NCI-H526 treated with DMSO at 0.1 percent for 48 hours (cell line): ENCODE data around the gene DENND1C.
A peak's percentile ranks its signal among the peaks of the same experiment; 100 is the strongest.

Experiments used
- DNase-seq: peaks from one replicate; lab custom pipeline; 2025; lab: John Stamatoyannopoulos, UW

DENND1C gene, protein sequence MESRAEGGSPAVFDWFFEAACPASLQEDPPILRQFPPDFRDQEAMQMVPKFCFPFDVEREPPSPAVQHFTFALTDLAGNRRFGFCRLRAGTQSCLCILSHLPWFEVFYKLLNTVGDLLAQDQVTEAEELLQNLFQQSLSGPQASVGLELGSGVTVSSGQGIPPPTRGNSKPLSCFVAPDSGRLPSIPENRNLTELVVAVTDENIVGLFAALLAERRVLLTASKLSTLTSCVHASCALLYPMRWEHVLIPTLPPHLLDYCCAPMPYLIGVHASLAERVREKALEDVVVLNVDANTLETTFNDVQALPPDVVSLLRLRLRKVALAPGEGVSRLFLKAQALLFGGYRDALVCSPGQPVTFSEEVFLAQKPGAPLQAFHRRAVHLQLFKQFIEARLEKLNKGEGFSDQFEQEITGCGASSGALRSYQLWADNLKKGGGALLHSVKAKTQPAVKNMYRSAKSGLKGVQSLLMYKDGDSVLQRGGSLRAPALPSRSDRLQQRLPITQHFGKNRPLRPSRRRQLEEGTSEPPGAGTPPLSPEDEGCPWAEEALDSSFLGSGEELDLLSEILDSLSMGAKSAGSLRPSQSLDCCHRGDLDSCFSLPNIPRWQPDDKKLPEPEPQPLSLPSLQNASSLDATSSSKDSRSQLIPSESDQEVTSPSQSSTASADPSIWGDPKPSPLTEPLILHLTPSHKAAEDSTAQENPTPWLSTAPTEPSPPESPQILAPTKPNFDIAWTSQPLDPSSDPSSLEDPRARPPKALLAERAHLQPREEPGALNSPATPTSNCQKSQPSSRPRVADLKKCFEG

DNA sequence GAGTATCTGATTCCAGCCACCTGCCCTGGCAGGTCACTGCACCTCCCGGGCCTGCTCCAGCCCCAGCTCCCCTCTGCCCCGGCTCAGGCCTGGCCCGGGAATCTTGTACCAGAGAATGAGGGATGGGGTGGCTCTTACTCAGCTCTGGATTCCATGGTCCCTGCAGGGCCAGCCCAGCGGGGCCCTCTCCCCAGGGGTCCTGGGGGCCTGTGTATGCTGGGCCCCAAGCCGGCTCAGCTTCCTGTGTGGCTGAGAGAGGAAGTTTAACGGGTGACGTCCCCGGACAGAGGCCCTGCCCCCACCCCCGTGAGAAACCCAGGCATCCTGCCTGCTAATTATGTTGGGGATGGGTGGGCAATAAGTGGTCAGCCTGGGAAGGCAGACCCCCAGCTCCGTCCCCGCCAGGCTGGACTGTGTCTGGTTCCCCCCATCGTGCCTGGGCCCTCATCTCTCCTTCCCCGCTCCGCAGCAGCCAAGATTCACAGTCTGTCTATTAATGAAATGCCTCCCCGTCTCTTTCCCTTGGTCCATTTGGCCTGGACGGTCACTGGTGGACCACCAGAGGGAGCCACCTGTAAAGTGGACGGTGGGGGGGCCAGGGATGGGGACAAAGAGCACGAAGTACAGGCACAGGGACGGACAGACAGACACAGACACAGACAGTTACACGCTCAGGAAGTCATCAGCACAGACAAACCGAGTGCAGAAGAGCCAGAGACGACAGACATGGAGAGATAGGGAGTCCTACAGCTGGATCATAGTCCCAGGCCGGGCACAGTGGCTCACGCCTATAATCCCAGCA is at the start of gene DENND1C:
TSS of gene DENND1C (minus strand) at position 247 of the 802 bp plus-strand sequence. CDS start at position 155, 92 bp downstream.
- no peak for DNase-seq

DNA sequence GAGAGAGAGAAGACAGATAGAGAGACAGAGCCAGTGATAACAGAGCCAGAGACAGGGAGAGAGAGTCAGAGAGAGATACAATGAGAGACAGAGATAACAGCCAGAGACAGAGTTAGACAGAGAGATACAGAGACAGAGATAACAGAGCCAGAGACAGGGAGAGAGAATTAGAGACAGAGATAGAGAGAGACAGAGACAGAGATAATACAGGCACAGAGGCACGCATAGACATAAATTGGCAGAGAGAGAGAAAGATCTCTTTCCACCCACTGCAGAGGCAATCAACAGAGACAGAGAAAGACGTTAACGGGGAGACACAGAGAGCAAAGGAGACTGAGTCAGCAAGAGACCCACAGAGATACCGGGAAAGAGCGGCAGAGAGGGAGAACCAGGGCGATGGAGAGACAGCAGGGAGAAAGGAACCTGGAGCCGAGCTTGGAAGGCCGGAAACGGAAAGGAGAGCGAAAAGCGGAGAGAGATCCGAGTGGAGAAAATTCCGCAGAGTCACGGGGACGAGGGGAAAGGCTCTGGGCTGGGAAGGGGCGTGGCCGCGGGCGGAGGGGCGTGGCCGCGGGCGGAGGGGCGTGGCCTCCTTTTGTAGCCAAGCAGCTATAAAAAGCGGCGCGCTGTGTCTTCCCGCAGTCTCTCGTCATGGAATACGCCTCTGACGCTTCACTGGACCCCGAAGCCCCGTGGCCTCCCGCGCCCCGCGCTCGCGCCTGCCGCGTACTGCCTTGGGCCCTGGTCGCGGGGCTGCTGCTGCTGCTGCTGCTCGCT is 49.0 kb upstream of the DENND1C start, which contains the start of gene TNFSF9:
TSS of gene TNFSF9 (plus strand) at position 641 of the 777 bp plus-strand sequence. CDS start at position 652, 11 bp downstream.
- peak; percentile 64 for DNase-seq

DNA sequence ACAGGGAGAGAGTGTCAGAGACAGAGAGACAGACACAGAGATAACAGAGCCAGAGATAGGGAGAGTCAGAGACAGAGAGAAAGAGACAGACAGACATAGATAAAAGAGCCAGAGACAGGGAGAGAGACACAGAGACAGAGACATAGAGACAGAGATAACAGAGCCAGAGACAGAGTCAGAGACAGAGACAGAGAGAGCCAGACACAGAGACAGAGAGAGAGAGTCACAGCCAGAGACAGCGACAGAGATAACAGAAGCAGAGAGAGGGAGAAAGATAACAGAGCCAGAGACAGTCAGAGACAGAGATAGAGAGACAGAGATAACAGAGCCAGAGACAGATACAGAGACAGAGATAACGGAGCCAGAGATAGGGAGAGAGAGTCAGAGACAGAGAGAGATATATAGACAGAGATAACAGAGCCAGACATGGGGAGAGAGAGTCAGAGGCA is 48.4 kb upstream of the DENND1C start:
- no peak for DNase-seq

DNA sequence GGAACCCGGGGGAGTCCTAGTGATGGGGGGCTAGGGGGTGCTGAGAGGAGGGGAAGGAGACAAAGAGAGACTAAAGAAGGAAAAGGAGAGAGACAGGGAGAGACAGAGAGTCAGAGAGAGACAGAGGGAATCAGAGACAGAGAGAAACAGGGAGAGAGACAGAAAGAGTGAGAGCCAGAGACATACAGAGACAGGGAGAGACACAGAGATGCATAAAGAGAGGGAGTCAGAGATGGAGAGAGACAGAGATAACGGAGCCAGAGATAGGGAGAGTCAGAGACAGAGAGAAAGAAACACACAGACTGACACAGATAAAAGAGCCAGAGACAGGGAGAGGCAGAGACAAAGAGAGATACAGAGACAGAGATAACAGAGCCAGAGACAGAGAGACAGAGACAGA is 47.8 kb upstream of the DENND1C start:
- DNase-seq, result no peak

DNA sequence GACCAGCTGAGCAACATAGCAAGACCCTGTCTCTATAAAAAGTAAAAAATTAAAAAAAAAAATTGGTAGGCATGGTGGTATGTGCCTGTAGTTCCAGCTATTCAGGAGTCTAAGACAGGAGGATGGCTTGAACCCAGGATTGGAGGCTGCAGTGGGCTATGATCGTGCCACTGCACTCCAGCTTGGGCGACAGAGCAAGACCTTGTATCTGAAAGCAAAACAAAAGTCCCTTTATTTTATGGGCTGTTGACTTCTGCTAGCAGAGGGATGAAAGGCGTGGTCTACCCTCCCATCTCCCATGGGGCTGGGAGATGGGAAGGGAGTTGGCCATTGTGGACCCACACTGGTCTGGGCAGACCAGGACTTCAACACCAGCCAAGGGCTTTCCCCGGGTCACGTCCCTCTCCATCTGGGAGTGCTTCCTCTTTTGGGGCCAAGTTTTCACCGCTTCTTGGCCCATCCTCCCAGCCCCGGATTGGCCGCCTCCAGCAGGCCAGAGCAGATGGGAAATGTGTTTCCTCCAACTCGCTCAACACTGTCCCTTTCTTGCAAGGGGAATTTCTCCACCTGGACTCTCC is 47.0 kb upstream of the DENND1C start:
- peak; percentile 24 for DNase-seq

DNA sequence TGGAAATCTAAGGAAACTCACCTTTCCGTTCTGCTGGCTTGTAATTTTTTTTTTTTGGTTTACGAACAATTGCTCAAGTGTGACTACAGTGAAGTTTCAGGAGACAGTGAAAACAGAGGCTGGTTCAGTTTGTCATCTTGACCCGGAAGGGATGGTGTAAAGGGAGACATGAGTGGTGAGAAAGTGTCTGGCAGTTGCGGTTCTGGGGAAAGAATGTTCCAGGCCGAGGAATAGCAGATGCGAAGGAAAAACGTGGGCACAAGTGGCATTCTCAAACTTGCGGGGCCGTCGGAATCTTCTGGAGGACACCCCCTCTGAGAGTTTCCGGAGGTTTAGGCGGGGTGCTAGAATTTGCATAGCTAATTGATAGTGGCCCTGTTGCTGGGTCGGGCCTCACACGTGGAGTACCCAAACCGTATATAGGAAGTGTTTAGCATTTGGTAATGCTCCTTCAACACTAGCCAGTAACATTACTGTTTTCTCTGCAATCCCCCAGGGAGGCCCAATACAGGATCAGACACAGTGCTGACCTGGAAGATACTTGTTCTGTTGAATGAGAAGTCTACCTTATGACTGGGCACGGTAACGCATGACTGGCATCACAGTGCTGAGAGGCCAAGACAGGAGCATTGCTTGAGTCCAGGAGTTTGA is 46.4 kb upstream of the DENND1C start:
- peak; percentile 8 for DNase-seq

DNA sequence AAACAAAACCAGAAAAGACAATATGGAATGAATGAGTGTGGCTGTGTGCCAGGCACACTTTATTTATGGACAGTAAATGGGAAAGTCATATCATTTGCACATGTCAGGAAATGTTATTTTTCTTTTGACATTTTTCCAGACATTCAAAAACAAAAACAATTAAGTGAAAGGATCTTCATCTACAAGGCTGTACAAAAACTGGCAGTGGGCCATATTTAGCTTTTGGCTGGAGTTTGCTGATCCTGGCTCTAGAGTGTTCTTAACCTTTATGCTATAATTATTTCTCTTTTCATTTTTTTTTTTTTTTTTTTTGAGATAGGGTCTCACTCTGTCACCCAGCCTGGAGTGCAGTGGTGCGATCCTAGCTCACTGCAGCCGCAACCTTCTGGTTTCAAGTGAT is 42.7 kb upstream of the DENND1C start:
- DNase-seq, result no peak

DNA sequence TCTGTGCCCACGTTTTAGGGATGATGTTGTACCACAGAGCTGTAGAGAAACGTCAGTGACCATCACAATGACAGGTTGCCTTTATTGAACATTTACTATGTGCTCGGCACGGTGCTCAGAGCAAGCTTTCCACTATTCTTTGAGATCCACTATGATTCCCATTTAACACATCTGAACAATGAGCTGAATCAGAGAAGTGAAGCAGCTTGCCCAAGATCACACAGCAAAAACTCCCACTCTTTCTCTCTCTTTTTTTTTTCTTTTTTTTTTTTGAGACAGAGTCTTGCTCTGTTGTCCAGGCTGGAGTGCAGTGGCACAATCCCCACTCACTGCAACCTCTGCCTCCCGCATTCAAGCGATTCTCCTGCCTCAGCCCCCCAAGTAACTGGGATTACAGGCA is 41.1 kb upstream of the DENND1C start:
- DNase-seq, result no peak

DNA sequence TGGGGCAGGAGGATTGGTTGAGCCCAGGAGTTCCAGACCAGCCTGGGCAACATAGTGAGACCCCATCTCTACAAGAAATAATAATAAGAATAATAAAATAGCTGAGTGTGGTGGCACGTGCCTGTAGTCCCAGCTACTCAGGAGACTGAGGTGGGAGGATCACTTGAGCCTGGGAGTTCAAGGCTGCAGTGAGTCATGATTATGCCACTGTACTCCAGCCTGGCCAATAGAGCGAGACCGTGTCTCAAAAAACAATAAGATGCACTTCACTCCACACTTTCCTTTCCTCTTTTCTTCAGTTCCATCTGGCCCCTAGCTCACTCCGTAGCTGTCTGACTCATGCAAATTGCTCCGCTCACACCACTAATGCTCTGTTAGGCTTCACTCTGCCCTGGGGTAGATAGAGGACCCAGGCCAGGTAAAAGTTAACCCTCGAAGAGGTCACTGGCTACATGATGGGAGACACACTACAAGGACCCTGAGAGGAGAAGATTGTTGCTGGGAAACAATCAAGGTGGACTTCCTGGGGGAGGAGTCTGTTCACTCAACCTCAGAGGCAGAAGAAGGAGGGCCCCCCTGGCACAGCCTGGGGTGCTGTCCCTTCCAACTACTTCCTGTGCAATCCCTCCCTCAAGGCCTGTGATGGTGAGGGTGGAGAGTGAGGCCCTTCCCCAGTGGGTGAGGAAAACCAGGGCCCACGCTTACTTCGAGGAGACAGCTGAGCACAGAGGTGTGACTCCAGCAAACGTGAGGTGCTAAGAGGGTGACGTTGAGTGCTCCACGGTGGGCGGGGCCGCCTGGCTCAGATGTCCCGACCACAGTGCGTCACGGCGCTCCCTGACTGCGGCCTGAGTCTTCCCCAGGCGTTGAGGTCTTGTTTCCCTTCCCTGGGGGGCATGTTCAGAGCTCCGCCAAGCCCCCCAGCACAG is 40.4 kb upstream of the DENND1C start:
- no peak for DNase-seq

DNA sequence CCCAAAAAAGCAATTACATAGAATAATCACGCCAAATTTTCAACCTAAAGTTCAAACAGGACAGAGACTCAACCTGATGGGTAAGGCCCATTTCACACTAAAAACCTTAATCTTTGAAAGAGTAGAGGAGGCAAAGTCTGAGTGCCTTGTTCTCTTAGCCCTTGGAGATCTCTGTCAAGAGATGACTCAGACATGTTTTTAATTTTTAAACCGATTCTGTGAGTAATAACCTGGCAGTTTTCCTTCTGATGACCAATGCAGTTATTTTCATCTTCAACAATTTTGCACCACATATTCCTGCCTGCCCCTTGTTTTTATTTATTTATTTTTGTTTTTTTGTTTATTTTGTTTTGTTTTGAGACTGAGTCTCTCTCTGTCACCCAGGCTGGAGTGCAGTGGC is 37.7 kb upstream of the DENND1C start:
- no peak for DNase-seq

DNA sequence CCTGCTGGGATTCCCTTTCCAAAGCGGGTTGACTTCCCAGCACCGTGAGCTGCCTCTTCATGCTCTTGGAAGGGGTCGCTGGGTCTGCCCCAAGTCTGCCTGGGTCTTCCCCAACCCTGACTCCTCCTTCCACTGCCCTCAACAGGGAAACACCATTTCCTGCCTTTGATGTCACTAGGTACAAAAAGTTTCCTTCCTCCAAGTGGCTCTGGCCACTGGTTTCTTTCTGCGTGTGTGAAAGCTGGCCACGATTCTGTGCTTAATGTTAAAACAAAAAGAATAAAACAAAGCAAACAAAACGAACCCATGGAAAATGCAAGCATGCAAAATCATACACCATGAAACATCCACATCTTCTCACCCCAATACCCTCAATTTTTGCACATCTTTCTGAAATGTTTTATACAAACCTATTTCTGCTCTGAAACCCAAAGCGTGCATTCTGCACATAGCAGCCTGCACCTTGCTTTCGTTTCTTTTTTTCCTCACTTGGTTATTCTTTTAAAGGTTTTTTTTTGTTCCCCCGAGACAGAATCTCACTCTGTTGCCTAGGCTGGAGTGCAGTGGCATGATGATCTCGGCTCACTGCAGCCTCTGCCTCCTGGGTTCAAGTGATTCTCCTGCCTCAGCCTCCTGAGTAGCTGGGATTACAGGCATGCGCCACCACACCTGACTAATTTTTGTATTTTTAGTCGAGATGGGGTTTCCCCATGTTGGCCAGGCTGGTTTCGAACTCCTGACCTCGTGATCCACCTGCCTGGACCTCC is 36.7 kb upstream of the DENND1C start:
- DNase-seq, result no peak

DNA sequence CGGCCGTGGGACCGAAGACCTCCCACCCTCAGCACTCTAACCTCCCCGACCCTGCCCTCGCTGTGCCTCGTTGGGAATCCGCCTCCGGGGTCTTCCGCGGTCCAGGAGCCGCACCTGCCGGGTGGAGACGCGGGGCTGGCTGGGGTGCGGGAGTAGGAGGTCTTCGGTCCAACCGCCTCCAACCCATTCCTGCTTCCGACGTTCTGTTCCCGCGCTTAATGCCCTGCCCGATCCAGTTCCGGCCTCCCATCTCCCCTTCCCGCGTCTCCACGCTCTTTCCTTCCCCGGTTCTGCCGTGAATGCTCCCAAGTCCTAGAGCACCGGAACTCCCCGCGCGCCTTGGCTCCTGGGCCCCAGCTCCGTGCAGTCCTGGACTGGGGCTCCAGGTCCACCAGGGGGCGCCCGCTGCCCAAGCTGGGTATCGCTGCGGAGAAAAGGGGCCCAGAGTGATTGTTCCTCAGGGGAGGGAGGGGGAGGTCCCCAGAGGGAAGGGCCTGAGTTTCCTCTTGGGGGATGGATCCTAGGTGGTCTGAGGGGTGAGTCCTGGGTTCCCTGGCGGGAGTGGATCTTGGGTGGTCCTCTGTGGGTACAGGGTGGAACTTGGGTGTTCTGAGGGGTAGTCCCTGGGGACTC is 35.2 kb upstream of the DENND1C start:
- peak; percentile 65 for DNase-seq

DNA sequence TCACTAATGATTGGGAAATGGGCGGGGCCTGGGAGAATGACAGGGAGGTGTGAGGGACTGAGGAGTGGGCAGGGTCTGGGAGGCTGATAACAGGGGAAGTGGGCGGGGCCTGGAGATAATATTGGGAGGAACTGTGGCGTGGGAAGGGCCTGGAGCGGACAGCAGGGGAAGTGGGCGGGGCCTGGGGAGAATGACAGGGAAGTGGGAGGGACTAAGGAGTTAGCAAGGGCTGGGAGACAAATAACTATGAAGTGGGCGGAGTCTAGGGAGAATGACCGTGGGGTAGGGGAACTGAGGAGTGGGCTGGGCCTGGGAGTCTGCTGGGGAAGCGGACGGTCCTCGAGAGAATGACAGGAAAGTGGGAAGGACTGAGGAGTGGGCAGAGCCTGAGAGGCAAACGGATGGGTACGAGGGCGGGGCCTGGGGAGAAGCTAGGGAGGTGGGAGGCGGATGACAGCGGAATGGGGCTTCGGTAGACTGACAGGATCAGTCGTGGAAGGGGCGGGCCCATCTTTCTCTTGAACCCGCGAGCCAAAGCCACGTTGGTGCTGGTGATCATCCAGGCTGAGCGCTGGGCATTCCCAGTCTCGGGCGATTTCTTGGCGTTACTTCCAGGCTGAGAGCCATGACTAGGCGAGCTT is 34.6 kb upstream of the DENND1C start:
- peak; percentile 89 for DNase-seq

DNA sequence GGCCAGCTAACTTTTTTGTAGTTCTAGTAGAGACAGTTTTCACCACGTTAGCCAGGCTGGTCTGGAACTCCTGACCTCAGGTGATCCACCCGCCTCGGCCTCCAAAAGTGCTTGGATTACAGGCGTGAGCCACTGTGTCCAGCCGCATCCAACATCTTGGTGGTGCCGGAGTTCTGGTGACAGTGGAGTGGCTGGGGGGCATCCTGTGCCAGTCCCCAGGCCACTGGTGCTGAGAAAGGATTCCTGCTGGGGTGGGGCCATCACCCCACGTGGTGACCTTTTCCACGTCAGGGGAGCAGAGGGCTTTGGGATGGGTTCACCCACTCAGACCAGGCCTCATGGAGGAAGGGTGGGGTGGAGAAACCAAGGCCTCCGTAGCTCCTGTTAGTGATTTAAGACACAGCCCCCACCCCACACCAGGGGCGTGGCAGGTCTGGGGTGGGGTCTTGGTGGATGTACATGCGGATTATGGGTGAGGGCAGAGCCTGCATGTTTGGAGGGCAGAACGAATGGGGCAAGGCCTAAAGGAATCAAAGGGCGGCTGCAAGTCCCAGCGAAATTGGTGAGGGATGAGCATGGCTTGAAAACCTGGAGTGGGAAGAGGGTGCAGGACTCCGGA is 33.4 kb upstream of the DENND1C start:
- no peak for DNase-seq

DNA sequence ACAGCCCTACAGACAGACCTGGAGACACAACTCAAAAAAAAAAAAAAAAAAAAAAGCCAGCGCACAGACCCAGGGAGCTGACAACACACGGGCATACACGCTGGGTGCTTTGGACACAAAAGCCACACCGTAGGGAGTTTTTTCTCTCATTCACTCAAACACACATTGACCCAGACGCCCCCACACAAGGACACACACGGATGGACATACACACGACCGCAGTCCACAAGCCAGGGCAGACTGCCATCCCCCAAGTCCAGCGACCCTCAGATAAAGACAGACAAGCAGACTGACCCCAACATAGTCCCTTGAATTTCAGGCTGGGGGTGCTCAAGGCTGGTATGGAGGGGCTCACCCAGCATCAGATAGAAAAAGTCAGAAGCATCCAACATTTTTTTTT is 32.5 kb upstream of the DENND1C start:
- DNase-seq, result no peak

DNA sequence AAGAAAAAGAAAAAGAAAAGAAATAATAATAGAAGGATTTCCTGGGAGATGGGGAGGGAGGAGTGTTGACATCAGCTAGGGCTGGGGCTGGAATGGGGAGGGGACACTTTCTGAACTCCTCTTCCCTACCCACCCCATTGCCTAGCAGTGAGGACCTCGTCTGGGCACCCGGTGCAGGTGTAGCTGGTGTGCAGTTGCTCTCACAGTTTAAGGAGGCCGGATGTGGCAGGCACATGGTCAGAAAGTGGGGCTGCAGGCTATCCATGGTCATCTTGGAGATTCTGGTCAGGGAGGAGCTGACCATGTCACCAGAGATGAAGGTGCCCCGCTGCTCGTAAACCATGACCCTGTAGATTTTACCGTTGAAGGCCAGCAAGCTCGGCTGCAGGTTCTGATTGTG is 29.0 kb upstream of the DENND1C start:
- DNase-seq, result no peak
